NCI-H1417 (cell line): ENCODE data around the gene ATP5F1D.

Experiments
- DNase-seq, 3 experiments: peaks; one replicate each; lab custom pipeline; 2025; lab: John Stamatoyannopoulos, UW

The ATP5F1D gene

DNA sequence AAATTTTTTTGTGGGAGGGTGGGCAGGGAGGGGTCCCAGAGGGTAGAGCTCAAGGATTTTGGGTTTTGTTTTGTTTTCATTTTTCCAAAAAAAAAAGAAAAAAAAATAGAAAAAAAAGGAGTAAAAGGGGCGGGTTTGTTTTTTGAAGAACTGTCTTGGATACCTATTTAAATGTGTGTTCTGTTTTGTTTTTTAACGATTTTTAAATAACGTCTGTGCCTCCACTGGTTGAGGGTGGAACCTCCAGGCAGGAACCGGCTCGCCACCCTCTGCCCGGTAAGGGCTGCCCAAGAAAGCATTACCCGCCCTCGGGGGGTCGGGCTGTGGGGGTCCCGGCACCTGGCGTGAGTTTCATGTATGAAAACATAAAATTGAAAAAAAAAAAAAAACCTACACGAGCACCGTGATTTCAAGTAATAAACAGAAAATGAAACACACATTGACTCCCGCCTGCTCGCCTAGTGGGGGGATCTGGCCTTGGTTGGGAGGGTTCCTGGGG lies 17.2 kb downstream of the ATP5F1D start:
- no peak for DNase-seq

DNA sequence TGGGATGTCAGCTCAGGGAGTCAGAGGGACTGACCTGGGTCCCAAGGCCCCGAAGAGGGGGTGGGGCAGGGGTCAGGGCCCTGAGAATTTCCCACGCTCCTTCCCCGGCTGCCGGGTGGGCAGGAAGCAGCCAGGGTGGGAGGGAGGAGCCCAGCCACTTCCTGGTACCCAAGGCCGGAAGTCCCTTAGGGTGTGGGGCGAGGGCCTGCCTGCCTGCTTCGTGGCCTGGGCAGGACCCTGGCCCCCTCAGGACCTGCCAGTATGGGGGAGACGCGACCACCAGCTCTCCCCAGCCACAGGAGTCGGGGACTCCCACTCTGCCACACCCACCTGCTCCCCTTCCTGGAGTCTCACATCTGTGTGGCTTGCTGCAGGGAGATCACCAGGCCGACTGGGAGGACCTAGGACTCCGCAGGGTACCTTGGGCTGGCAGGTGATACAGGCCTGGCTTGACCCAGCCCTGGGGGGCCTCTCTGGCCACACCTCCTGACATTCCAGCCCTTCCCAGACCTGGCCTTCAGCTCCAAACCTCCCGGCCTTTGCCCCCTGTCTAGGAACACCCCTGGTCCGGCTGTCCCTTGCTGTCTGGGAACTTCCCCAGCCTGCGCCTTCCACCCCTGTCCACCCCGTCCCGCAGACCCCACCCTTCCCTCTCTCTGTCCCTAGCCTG lies 17.8 kb downstream of the ATP5F1D start:
- DNase-seq, result peak in 2 of 3 experiments; percentile 79 to 82

DNA sequence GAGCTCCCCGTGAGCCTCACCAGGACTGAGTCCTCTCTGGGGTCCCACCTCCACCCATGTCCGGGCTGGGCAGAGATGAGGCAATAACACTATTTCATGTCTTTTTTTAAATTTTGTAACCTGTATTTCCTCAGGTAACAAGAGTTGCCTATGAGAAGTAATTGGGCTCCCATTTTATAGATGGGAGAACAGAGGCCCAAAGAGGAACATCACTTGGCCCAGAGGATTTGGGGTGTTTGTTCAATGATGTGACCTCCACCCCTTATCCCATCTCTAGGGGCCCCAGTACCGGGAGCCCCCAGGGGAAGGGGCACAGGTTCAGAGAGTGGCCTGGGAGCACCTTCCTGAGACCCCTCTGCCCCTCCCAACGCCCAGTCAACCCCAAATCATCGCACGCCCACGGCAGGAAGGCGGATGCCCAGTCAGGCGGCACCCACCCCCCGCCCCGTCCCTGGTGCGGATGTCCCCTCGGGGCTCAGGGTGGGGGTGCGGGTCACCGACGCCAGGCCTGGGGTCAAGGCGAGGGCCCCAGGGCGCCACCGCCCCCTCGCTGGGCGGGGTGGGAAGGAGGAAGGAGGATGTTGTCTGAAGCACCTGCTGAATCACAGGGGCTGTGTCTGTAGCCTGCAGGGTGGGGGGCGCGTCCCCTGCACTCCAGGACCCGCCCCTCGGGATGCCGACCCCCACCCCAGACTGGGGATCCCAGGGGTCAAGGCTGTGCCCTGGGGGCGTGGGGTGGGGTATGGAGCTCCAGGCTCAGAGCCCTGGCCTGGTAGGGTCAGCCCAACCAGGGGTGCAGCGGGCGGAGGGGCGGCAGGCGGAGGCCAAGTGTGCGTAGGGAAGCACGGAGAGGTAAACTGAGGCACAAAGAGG lies 18.6 kb downstream of the ATP5F1D start:
- peak in 2 of 3 experiments; percentile 63 to 72 for DNase-seq

DNA sequence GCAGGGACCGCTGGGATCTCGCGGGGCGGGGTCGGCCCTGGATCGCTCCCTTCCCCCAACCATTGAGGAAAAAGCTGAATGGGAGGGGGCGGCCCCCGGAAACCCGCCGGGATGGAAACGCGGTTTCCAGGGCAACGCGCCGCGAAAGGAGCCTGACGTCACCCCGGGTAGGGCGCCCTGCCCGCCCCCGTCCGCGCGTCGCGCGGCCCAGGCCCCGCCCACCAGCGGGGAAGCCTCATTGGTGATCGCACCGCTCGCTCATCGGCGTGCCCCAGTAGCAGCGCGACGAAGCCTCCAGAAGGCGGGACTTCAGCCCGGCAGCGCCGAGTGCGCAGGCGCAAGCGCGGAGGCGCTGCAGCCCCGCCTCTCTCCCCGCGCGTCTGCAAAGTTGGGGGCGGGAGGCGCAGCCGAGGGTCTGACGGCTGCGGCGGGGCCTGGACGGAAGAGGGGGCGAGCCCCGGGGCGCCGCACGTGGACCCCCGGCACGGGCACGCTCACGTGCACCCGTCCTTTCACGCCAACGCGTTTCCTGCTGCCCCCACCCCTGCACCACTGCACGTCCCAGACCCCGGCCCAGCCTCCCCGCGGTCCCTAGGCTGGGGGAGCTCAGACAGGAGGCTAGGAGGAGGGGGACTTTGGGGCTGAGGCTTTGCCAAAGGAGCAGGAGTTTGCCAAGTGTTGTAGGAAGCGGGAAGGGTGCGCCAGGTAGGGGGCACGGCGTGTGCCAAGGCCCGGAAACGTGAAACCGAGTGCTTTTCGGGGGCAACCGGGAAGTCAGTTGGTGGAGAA lies 19.4 kb downstream of the ATP5F1D start:
- peak; percentile 98 to 99 (median 98) for DNase-seq

DNA sequence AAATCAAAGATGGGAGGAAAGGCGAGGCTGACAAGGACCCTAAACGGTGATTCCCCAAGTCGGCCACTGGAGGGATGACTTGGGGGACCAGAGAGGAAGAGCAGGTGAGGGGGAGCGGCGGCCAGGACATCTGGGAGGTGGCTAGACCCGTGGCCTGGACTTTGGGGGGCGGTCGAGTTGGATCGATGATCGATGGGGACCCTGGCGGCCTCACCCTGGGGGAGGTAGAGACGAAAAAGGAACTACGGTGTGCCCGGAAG lies 19.9 kb downstream of the ATP5F1D start:
- DNase-seq, result no peak

DNA sequence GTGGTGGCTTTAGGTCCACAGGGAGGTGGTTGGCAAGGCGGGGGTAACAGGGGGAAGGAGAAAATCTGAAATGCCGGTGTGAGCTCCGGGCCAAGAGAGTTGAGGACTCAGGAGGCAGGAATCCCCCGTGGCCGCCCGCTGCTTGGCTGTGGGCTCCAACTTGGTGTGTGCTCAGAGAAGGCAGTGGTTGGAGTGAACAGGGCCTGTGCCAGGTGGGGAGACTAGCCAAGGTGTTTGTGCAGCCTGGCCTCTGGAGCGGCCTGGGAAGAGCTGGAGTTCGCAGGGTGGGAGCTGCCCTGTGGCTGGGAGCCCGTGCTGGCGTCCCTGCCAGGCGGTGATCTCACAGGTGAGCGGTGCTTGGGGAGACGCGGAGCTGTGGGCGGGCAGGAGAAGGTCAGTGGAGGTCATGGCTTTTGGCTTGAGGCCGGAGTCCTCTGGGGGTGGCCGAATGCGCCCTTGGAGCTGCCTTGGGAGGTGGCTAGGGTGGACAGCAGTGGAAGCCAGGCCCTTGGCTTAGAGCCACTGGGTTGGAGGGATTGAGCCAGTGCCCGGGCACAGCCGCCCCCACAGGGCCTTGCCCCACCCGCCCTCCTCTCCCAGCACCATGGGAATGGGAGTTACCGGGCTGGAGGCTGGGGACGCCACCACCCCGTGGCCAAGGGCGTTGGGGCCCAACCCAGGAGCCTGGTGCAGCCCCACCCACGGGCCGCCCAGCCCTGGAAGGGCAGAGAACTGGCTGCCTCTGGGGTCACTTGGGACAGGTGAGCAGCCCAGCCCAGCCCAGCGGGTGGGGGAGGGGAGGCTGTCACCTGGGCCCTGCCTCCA lies 20.5 kb downstream of the ATP5F1D start:
- peak in 2 of 3 experiments; percentile 54 to 58 for DNase-seq

DNA sequence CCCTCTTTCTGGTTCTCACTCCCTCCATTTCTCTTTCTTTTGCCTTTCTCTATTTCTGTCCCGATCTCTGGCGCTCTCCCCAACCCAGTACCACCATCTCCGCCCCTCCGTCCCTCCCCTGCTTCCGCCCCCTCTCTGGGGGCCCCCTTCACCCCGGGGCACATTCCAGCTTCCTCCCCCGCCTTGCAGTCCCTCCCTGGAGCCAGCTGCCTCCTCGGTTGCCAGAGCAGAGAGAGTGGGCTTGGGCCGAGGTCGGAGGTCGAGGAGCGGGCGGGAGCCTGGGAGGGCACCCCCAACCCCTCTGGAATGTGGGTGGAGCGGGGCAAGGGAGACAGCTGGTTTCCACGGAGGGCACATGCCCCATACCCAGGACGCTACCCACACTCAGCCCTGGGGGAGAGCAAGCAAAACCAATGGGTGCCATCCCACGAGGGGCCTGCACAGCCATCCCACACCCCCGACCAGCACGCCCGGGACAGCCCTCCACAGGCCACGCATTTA lies 21.1 kb downstream of the ATP5F1D start:
- no peak for DNase-seq

DNA sequence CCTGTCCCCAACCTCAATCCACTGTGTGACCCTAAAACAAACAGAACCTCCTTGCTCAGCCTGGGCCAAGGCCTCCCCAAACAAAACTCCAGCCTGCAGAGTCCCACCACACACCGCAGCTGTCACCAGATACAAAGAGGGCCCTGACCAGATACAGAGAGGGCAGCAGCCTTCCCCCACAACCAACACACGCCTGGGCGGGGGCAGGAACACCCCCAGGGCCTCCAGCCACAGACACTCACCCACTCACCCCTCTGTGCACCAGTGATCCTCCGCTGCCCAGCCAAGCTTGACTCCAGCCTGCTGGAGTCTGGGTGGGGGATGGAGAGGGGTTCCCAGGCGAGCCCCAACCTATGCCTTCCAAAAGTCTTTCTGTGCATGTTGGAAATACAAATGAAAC lies 21.6 kb downstream of the ATP5F1D start:
- no peak for DNase-seq

DNA sequence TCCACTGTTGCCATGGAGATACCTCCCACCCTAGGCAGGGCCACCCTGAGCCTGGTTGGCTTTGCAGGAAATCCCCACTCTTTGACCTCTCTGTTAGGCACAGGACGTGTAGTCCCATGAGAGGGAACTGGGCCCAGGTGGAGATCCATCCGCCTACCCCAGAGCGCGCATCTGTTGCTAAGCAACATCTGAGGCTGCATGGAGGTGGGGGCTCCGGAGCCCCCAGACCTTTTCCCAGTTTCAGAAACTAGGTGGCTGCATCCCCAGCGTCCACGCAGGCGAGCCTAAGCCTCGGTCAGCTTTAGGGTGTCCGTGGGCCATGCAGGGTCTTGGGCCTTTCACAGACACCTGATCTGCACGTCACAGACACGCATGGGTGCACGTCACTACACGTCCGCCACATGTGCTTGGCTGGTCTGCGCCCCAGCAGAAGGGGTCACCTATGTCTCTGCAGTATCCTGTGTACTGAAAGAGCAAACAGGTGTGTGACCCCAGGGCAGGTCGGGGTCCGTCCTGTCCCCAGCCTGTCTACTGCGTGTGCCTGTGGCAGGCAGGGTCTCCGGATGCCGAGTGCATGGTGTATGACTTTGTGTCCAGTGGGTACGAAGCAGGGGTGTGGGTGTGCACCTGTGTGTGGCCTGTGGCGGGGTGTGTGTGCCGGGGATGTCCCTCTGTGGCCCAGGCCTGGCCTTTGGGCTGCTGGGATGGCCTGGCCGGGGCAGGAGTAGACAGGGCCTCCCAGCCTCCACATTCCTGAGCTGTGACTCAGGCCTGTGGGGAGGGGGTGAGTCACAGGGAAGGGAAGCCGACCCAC lies 23.5 kb downstream of the ATP5F1D start:
- DNase-seq, result no peak

DNA sequence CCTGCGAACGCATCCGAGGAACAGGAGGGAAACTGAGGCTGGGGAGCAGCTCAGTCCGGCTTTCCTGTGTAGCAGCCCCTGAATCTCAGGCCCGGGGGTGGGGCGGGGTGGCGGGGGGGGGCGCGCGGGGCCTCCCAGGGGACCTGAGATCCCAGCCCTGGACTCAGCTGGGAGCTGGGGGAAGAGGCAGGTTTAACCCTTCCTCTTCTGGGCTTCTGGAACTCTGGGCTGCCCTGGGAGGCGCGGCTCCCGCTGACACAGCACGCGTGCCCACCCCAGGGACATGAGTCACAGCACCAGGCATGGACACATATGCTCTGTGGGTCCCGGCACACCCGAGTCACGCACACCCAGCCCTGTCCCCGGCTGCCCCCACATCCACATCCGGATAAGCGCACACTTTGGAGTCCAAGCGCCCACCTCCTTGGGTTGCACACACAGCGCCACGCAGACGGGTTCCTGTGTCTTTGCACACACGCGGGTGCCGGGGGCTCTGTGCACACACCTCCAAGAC lies 24.1 kb downstream of the ATP5F1D start:
- no peak for DNase-seq

DNA sequence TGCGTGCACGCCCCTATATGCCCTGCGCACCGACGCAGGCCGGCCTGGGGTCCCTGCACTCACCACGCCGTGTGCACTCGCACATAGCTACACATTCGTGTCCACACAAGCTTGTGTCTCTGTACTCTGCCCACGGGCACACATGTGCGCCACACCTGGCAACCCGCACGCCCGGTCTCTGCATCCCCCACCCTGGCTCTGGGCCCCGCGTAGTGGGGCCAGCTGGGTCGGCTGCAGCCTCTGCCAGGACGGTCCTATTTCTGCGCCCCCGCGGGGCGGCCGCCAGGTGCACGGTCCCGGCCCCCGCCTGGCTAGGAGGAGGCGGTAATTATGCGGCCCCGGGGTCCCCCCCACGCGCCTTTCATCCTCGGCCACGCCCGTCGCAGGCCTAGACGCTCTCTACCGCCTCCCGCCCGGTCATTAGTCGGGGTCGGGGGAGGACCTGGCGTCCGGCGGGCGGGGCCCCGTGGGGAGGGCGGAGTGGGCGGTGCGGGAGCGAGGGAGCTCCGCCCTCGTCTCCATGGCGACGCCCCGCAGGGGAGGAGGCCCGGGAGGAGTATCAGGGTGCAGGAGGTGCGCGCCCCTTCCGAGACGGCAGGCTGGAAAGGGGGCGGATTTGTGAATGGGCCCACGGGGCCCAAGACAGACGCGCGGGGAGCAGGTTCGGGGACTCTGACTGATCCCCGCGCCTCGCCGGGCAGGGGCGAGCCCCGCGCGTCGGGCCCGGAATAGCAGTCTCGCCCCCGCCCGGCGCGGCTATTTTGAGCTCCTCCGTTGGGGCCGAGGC lies 24.8 kb downstream of the ATP5F1D start:
- peak; percentile 90 to 97 (median 96) for DNase-seq

DNA sequence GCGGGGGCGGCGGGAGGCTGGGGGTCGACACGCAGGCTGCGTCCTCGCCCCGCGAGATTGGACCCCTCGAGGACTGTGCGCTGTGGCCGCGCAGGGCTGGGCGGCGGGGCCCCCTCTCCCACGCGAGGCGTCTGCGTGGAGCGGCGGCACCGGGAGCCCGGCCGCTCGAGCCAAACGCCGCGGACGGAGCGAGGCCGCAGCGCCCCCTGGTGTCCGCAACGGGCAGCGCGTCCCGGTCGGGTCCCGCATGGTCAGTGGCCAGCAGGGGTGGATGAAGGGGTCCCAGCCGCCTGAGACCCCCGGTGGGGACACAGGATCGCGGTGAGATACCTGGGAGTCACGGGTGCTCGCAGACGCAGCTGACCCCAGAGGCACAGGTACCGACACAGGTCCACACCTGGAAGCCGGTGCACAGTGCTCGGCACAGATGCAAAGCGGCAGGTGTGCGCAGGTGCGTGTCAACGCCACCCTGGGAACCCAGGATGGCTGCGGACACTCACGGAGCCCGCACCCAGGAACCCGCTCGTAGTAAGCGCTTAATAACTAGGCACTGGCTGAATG lies 25.4 kb downstream of the ATP5F1D start:
- DNase-seq, result peak; percentile 73 to 94 (median 87)

DNA sequence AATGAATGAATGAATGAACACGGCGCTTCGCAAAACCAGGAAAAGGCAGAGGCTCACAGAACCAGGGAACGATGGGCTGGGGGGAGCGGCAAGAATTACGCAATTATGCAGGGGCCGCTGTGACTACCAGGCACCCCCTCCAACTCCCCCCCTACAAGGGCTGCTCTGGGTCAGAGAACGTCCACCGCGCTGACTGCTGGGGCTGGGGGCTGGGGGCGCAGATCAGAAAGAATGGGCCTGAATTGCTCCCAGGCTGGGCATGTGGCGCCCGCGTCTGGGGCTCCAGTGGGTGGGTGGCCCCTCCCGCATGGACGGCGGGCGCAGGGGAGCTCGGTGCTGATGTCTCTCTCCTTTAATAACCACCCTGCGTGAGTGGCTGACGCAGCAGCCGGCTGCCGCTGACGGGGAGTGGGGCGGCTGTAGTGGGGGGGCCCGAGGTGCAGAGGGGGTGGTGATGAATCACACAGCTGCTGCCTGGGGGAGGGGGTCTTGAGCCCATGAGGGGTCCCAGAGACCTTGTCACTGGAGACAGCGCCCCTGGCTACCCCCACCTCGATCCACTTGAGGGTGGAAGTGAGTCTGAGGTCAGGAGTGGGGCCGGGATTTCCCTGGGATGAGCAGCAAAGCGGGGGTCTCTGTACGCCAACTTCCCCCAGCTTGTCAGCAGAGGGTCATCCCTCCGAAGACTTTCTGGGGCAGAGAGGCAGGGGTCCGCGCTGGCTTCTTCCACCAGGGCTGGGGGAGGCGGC lies 26.1 kb downstream of the ATP5F1D start:
- peak in 2 of 3 experiments; percentile 72 to 75 for DNase-seq

DNA sequence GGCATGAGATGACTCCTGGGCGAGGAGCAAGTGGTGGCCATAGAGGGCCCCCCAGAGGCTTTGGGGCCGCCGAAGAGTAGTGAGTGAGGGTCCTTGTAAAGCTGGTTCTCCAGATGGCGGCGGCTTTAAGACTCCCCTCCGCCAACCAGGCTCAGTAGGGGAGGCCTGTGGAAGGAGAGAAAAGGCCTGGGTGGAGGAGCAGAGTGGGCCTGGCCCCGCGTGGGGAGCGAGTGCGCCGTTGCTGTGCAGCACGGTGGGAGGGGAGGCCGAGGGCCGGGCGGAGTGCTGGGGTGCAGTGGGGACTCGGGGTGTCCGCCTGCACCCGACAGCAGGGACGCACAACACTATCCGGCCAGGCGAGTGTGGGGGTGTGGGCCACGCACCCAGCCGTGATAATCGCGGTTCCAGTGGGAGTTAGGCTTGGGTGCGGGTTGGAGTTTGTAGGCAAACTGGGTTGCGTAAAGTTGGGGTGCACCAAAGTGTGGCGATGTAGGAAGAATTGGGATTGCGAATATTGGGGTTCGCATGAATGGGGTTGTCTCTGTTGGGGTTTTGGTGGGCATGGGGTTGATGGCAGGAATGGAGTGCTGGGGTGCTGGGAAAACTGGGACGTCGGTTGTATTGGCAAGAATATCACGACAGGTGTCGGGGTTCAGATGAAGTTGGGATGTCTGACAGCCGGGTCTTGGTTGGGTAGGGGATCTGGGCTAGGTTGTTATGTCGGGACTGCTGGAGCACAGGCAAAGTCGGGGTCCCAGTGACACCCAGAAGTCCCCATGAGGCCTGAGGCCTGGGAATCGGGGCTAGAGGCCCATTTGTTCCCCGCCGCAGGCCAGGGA lies 26.9 kb downstream of the ATP5F1D start:
- no peak for DNase-seq

DNA sequence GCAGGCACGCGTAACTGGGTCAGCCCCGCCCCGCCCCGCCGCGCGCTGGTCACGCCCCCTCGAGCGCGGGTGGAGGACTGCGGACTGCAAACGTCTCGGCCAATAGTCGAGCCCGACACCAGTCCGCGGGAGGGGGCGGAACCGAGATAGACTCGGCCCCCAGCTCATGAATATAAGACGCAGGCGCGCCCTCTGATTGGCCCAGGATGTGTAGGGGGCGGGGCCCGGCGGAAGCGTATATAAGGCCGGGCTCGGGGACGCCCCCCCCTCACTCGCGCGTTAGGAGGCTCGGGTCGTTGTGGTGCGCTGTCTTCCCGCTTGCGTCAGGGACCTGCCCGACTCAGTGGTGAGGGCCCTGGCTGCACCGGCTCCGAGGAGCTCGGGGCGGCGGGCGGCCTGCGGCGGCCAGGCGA lies 27.5 kb downstream of the ATP5F1D start, which contains the start of gene CIRBP:
Gene CIRBP, plus strand, starts transcription at position 268 of the 413 bp plus-strand sequence. CDS start 1,602 bp downstream, outside the sequence.
- DNase-seq, result peak; percentile 98 to 100 (median 99)

DNA sequence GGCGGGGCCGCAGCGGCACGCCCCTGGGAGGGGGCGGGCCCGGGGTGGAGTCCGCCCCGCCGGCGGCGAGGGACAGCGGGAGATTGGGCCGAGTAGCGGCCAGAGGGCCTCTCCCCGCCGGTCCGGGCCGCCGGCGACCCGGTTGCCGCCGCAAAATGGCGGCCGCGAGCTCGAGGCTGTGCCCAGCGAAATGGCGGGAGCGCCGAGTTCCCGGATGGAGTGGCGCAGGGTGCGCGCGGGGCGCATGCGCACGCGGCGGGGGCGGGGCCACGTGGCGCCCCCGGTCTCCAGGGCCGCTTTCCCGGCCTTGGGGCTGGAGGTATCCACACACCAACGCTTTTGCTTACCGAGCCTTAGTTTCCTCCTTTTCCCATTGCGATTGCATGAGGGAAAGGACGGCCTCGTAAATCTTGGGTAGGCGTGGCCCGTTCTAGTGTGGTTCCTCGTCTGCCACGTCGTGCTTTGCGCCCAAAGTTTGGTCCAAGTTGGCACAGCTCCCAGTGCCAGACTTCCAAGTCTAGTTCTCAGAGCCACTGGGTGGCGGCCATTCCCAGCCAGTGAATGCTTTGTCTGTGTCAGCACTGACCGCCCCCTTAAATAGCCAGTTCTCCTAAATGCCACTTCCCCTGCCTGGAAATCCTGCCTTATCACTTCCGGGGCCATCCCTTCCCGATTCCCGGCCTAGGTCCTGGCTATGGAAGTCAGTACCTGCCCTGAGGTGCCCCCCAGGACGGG lies 28.1 kb downstream of the ATP5F1D start:
- peak; percentile 90 to 94 (median 93) for DNase-seq
